Type B pancreatic cell (in vitro differentiated cells): ENCODE measurements around the gene TUBA4A. TPM values are rescaled to one million over a fixed set of nuclear protein-coding genes. Genes with fewer than 3 reads are reported as not detected.

ENCODE experiments used
- DNase-seq: peaks from one replicate; pipeline ENCODE4 v3.0.0; 2021; ENCODE audit warnings: mixed read lengths; ENCODE audit not compliant: unreplicated experiment; ENCODE audit errors: extremely low spot score
- H3K27ac Mint-ChIP-seq: 2 replicates; pipeline ENCODE4 v1.8.0; 2021; ENCODE audit warnings: mild to moderate bottlenecking, mixed read lengths
- H3K27me3 Mint-ChIP-seq: 2 replicates; pipeline ENCODE4 v1.8.0; 2021; ENCODE audit warnings: mixed read lengths
- H3K36me3 Mint-ChIP-seq: 2 replicates; pipeline ENCODE4 v1.8.0; 2021; ENCODE audit warnings: mixed read lengths
- H3K4me1 Mint-ChIP-seq: one replicate; pipeline ENCODE4 v1.8.0; 2021; ENCODE audit warnings: mixed read lengths; ENCODE audit not compliant: unreplicated experiment
- H3K4me3 Mint-ChIP-seq: 2 replicates; pipeline ENCODE4 v1.8.0; 2021; ENCODE audit warnings: mild to moderate bottlenecking, mixed read lengths
- H3K9me3 Mint-ChIP-seq: 2 replicates; pipeline ENCODE4 v1.8.0; 2021; ENCODE audit warnings: mixed read lengths
- long read RNA-seq: library from polyadenylated mRNA; unstranded; transcript quantifications from one replicate; pipeline ENCODE4 v2.0.0, GENCODE V29; 2020
- total RNA-seq: library from RNA; stranded (reverse); gene quantifications from 2 replicates; pipeline ENCODE4 v1.2.1, GENCODE V29; 2021; ENCODE audit warnings: low replicate concordance
- TF ChIP-seq, protein P1 (sequence below): fragments of 200-600 bp; sonication (generic); conservative IDR thresholded peaks from 2 replicates; pipeline ENCODE4 v1.5.0; 2021; ENCODE audit warnings: antibody characterized with exemption, mild to moderate bottlenecking

TUBA4A gene
- total RNA-seq = 25.4 and 81.1 TPM in 2 replicates
- long read RNA-seq, transcript TUBA4A-201 (4 exons, 2,162 nt) = major isoform, 317 of 352 reads
- long read RNA-seq, partial matches to known transcripts = 15 of 352 reads
- long read RNA-seq, other reads (novel, unspliced or antisense) = 9 of 352 reads

DNA sequence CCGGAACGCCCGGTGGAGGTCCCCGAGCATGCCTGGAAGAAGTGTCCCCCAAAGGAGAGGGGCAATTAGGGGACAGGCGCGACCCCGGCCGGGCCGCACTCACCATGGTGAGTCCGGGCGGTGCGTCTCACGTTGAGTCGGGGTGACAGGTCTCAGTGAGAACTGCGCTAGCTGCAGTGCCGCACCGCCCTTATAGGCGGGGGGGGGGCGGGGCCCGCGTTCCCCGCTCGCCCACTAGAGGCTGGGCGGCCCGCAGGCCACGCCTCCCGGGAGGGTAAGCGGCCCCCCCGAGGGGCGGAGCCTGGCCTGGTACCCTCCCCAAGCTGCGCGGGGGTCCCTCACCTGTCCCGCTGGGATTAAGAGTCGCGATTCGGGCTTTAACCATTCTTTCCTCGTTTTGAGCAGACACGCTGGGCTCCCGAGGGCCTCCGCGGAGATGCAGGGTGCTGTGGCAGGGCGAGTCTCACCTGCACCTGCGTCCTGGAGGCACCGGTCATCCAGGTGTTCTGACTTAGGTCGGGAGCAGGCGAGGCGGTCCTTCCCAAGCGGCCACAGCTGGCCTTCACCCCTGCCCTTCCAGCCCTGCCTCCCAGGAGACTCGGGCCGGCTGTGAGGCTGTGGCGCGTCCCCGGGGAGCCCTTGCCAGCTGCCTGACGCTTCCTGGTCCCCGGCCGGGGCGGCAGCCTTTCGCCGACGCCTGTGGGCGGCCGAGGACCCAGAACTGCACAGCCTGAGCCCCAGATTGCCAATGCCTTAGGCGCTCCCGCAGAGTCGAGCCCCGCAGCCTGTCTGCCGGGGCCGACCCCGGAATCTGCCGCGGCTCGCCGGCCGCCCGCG, at the start of gene TUBA4A:
TSS of gene TUBA4A (minus strand) at position 166 of the 837 bp plus-strand sequence. CDS start at position 106, 60 bp downstream.
- DNase-seq = no peak
- H3K4me1 Mint-ChIP-seq = peaks cover 9% of the 10 kb centered on the region
- no peaks in the 10 kb centered on the region for H3K9me3 Mint-ChIP-seq
- H3K4me3 Mint-ChIP-seq = peak within 1 kb of the TSS; percentile 84
- TF ChIP-seq, protein P1, sequence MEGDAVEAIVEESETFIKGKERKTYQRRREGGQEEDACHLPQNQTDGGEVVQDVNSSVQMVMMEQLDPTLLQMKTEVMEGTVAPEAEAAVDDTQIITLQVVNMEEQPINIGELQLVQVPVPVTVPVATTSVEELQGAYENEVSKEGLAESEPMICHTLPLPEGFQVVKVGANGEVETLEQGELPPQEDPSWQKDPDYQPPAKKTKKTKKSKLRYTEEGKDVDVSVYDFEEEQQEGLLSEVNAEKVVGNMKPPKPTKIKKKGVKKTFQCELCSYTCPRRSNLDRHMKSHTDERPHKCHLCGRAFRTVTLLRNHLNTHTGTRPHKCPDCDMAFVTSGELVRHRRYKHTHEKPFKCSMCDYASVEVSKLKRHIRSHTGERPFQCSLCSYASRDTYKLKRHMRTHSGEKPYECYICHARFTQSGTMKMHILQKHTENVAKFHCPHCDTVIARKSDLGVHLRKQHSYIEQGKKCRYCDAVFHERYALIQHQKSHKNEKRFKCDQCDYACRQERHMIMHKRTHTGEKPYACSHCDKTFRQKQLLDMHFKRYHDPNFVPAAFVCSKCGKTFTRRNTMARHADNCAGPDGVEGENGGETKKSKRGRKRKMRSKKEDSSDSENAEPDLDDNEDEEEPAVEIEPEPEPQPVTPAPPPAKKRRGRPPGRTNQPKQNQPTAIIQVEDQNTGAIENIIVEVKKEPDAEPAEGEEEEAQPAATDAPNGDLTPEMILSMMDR = no peak
- H3K36me3 Mint-ChIP-seq = no peaks in the 10 kb centered on the region
- H3K27me3 Mint-ChIP-seq = peaks cover 61% of the 10 kb centered on the region
- peak within 1 kb of the TSS; percentile 64 for H3K27ac Mint-ChIP-seq

DNA sequence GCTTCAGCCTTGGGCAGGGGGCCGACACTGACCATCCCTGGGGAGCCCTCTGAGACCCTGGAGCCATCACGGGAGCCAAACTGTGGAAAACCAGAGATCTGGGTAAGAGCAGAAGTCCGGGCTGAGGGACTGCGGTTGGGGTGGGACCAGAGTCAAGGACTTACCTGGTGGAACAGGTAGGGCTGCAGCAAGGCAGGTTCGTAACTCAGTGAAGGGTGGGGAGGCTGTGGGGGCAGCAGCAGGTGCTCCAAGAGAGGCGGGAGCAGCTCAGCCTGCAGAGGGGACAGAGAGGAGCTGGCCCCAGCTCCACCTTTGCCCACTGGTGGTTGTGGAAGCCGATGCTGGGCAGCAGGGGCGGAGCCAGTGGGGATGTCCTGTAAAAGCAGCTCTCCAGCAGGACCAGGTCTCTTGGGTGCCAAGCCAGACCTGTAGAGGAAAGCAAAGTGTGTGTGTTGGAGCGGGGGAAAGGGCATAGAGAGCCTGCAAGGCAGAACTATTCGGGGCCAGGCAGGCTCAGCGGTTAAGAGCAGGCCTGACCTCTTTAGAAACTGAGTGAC, 48.8 kb upstream of the TUBA4A start:
- Mint-ChIP-seq H3K27ac (no peak overlapping the region), H3K27me3 (peaks cover 95% of the 10 kb centered on the region), H3K4me3 (no peak overlapping the region), H3K36me3 (no peaks in the 10 kb centered on the region), H3K9me3 (no peaks in the 10 kb centered on the region), H3K4me1 (no peaks in the 10 kb centered on the region)
- DNase-seq = no peak
- TF ChIP-seq, protein P1 = no peak

DNA sequence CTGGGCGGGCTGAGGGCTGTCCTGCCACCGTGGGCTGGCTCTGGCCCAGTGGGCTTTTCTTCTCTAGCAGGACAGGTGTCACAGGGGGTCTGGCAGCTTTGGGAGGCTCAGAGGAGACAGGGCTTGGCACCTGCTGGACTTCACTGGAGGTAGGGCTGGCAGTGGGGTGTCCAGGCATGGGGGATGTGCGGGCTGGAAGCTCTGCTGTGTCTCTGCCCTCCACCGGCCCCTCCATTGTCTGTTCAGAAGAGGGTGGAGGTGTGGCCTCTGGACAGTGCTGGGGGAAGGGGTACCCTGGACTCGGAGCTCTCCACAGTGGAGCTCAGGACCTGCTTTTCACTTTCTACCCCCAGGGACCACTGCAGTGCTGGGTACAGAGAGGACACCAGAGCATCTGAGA, 46.3 kb upstream of the TUBA4A start:
- Mint-ChIP-seq H3K27me3 (peaks cover 83% of the 10 kb centered on the region), H3K9me3 (no peaks in the 10 kb centered on the region), H3K4me1 (no peaks in the 10 kb centered on the region), H3K4me3 (no peak overlapping the region), H3K36me3 (no peaks in the 10 kb centered on the region), H3K27ac (no peak overlapping the region)
- DNase-seq = no peak
- TF ChIP-seq, protein P1 = no peak

DNA sequence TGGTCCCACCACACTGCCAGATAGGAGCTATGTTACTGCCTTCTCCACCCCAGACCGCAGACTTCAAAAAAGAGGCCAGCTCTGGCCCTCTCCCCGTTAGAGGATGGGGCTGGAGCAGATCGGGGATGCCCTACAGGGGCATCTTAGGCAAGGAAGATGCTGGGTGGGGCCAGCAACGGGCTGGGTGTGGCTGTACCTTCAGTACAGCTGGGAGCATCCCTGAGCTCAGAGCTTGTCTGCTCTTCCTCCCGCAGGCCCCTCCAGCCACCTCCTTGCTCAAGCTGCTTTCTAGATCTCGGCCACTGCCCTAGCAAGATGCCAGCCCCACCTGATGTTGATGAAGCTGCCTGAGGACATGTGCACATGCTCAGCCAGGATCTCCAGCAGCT, 45.6 kb upstream of the TUBA4A start:
- no peaks in the 10 kb centered on the region for H3K36me3 Mint-ChIP-seq
- no peak overlapping the region for H3K27ac Mint-ChIP-seq
- no peaks in the 10 kb centered on the region for H3K4me1 Mint-ChIP-seq
- peaks cover 77% of the 10 kb centered on the region for H3K27me3 Mint-ChIP-seq
- H3K9me3 Mint-ChIP-seq = no peaks in the 10 kb centered on the region
- no peak overlapping the region for H3K4me3 Mint-ChIP-seq
- DNase-seq = no peak
- TF ChIP-seq, protein P1 = no peak

DNA sequence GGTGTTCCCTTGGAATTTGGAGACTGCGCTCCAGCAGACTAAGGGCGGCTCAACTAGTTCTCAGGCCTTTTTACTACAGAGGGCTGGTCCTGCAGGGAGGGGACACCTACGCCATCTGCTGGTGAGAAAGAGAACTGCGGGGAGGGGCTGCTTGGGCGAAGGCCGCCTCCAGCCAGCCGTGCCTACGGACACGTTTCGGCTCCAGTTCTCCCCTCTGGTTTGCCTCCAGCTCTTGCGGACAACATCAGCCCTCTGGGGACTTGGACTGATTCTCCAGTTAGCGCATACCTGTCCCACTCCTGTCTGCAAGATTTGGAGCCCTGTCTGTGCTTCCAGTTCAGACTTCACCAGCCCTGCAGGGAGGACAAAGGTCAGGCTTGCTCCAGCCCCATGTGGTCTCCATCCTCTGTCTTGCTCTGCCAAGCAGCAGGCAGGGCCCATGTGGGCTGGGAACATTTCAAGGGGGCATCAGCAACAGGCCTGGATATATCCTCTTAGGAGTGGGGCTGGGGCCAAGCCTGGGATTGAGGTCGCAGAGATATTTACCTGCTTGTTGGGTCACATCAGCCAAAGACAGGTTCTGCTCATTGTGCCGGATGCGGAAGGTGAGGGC, 45.1 kb upstream of the TUBA4A start:
- peaks cover 73% of the 10 kb centered on the region for H3K27me3 Mint-ChIP-seq
- TF ChIP-seq, protein P1 = peak; percentile 89
- H3K4me1 Mint-ChIP-seq = no peaks in the 10 kb centered on the region
- no peaks in the 10 kb centered on the region for H3K9me3 Mint-ChIP-seq
- H3K27ac Mint-ChIP-seq = no peak overlapping the region
- H3K36me3 Mint-ChIP-seq = no peaks in the 10 kb centered on the region
- no peak overlapping the region for H3K4me3 Mint-ChIP-seq
- DNase-seq = peak; percentile 92
